CD8-positive, alpha-beta memory T cell (primary cell): Measurements from ENCODE around the gene EBLN2. TPM values are rescaled to one million over a fixed set of nuclear protein-coding genes. Genes with fewer than 3 reads are reported as not detected.

Experiments
- CTCF ChIA-PET: fragments of 350-600 bp; sonication (Branson Sonifier 250); formaldehyde crosslinking; loops from one replicate; lab custom pipeline; 2021; ENCODE audit warnings: antibody characterized with exemption; lab: Charles Lee
- POLR2A ChIA-PET: fragments of 350-600 bp; sonication (Branson Sonifier 250); formaldehyde crosslinking; loops from one replicate; lab custom pipeline; 2021; ENCODE audit warnings: antibody characterized with exemption; lab: Charles Lee
- DNase-seq, 5 donors: peaks; one replicate each; pipeline versions ENCODE4 v3.0.0 to v3.0.0-alpha.2; 2020 to 2022; ENCODE audit warnings: mixed read lengths in 1 of 5
- H3K27ac ChIP-seq: one replicate; pipeline ENCODE4 v1.7.0; 2013; ENCODE audit warnings: low read depth, mild to moderate bottlenecking, low read length, moderate library complexity
- H3K27me3 ChIP-seq: 2 replicates; pipeline ENCODE4 v1.7.0; 2013; ENCODE audit warnings: low read length, mild to moderate bottlenecking; ENCODE audit not compliant: insufficient read depth, poor library complexity, severe bottlenecking
- H3K36me3 ChIP-seq: 2 replicates; pipeline ENCODE4 v1.7.0; 2013; ENCODE audit warnings: mild to moderate bottlenecking, low read length, moderate library complexity; ENCODE audit not compliant: insufficient read depth
- H3K4me1 ChIP-seq: 2 replicates; pipeline ENCODE4 v1.7.0; 2013; ENCODE audit warnings: mild to moderate bottlenecking, low read length, moderate library complexity; ENCODE audit not compliant: insufficient read depth
- H3K4me3 ChIP-seq: 2 replicates; pipeline ENCODE4 v1.7.0; 2013; ENCODE audit warnings: mild to moderate bottlenecking, low read length
- H3K9me3 ChIP-seq: 2 replicates; pipeline ENCODE4 v1.7.0; 2013; ENCODE audit warnings: mild to moderate bottlenecking, low read length
- H3K27ac Mint-ChIP-seq, 8 donors: one replicate each; pipeline ENCODE4 v1.8.0; 2020 to 2021; ENCODE audit warnings: mixed read lengths in 8 of 8, mild to moderate bottlenecking in 6 of 8, inconsistent platforms in 3 of 8, moderate library complexity in 3 of 8
- H3K27me3 Mint-ChIP-seq, 2 donors: one replicate each; pipeline ENCODE4 v1.8.0; 2020 to 2021; ENCODE audit warnings: mixed read lengths in 2 of 2, mild to moderate bottlenecking in 1 of 2, moderate library complexity in 1 of 2
- H3K36me3 Mint-ChIP-seq, 3 donors: one replicate each; pipeline ENCODE4 v1.8.0; 2020 to 2021; ENCODE audit warnings: mixed read lengths in 3 of 3, inconsistent platforms in 1 of 3, mild to moderate bottlenecking in 1 of 3
- H3K4me1 Mint-ChIP-seq, 3 donors: one replicate each; pipeline ENCODE4 v1.8.0; 2020 to 2021; ENCODE audit warnings: mixed read lengths in 3 of 3, inconsistent platforms in 1 of 3, mild to moderate bottlenecking in 1 of 3
- H3K4me3 Mint-ChIP-seq, 7 donors: one replicate each; pipeline ENCODE4 v1.8.0; 2020 to 2021; ENCODE audit warnings: mixed read lengths in 7 of 7, mild to moderate bottlenecking in 6 of 7, moderate library complexity in 4 of 7, inconsistent platforms in 2 of 7
- H3K9me3 Mint-ChIP-seq, 5 donors: one replicate each; pipeline ENCODE4 v1.8.0; 2020 to 2022; ENCODE audit warnings: mixed read lengths in 5 of 5, mild to moderate bottlenecking in 3 of 5, moderate library complexity in 2 of 5, inconsistent platforms in 1 of 5
- polyA plus RNA-seq: library from polyadenylated mRNA; unstranded; fragments of 300-500 nt; fragmentation: Illumina TruSeq; gene quantifications from one replicate; pipeline ENCODE4 v1.2.3, GENCODE V29; 2021
- total RNA-seq, 2 experiments: library from RNA; stranded (reverse); gene quantifications; one replicate each; pipeline ENCODE4 v1.2.3, GENCODE V29; 2021

EBLN2 gene
- total and polyA plus RNA-seq, 3 experiments from 2014 or later = 0.76 to 4.7 (median 3.2) TPM

GRCh38 chr3:73073091-73073707 is 11.7 kb downstream of the EBLN2 start:
- H3K27ac ChIP-seq = no peak overlapping the region
- no peak for DNase-seq
- no peaks in the 10 kb centered on the region for H3K36me3 ChIP-seq
- Mint-ChIP-seq H3K36me3 (no peaks in the 10 kb centered on the region), H3K9me3 (no peaks in the 10 kb centered on the region), H3K4me3 (no peak overlapping the region), H3K4me1 (peaks cover 20 to 39% (median 30%) of the 10 kb centered on the region in 3 donors), H3K27me3 (no peaks in the 10 kb centered on the region), H3K27ac (peak overlapping the region in 1 of 8 donors; percentile 80)
- ChIA-PET POLR2A (no interaction called here), CTCF (interaction anchor here (1.5 kb wide), 1 partner anchor 12 kb away, joined by 5 read pairs; no protein-coding TSS in a partner anchor)
- no peak overlapping the region for H3K4me3 ChIP-seq
- H3K27me3 ChIP-seq = no peaks in the 10 kb centered on the region
- no peaks in the 10 kb centered on the region for H3K9me3 ChIP-seq
- no peaks in the 10 kb centered on the region for H3K4me1 ChIP-seq

- H3K4me3 Mint-ChIP-seq = no peak overlapping the region
- H3K4me1 Mint-ChIP-seq = peaks cover 20 to 39% (median 30%) of the 10 kb centered on the region in 3 donors
- ChIA-PET CTCF (no interaction called here), POLR2A (no interaction called here)
- H3K27ac Mint-ChIP-seq = peak overlapping the region in 1 of 8 donors; percentile 21
- Histone ChIP-seq H3K9me3 (no peaks in the 10 kb centered on the region), H3K27me3 (no peaks in the 10 kb centered on the region), H3K4me3 (no peak overlapping the region), H3K27ac (no peak overlapping the region), H3K4me1 (no peaks in the 10 kb centered on the region), H3K36me3 (no peaks in the 10 kb centered on the region)
- DNase-seq = no peak
- H3K27me3 Mint-ChIP-seq = no peaks in the 10 kb centered on the region
- no peaks in the 10 kb centered on the region for H3K9me3 Mint-ChIP-seq
- no peaks in the 10 kb centered on the region for H3K36me3 Mint-ChIP-seq
Observed at GRCh38 chr3:73074781-73075180, 13.3 kb downstream of the EBLN2 start.

GRCh38 chr3:73080216-73080966 is 18.9 kb downstream of the EBLN2 start:
- Mint-ChIP-seq H3K4me3 (no peak overlapping the region), H3K4me1 (no peaks in the 10 kb centered on the region), H3K9me3 (no peaks in the 10 kb centered on the region), H3K27me3 (no peaks in the 10 kb centered on the region), H3K27ac (no peak overlapping the region), H3K36me3 (no peaks in the 10 kb centered on the region)
- Histone ChIP-seq H3K9me3 (no peaks in the 10 kb centered on the region), H3K4me3 (no peak overlapping the region), H3K27ac (no peak overlapping the region), H3K36me3 (no peaks in the 10 kb centered on the region), H3K27me3 (no peaks in the 10 kb centered on the region), H3K4me1 (no peaks in the 10 kb centered on the region)
- CTCF ChIA-PET = no interaction called here
- POLR2A ChIA-PET = no interaction called here
- no peak for DNase-seq

DNA sequence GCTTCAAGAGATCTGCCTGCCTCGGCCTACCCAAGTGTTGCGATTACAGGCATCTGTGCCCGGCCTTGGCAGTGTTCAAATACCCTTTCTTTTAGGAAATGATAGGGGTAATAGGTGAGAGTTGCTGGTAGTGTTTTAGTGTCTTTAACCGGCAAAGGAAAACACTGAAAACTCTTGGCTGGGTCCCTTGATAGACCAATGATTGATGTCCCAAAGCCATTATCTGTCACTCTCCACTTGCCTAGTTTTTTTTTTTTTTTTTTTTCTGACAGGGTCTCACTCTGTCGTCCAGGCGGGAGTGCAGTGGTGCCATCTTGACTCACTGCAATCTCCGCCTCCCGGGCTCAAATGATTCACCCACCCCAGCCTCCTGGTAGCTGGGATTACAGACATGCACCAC is 19.7 kb downstream of the EBLN2 start:
- Histone ChIP-seq H3K27me3 (no peaks in the 10 kb centered on the region), H3K4me1 (peaks cover 5% of the 10 kb centered on the region), H3K27ac (no peak overlapping the region), H3K9me3 (no peaks in the 10 kb centered on the region), H3K4me3 (no peak overlapping the region), H3K36me3 (no peaks in the 10 kb centered on the region)
- no peak for DNase-seq
- Mint-ChIP-seq H3K27me3 (no peaks in the 10 kb centered on the region), H3K9me3 (no peaks in the 10 kb centered on the region), H3K4me1 (peaks cover 3 to 4% (median 4%) of the 10 kb centered on the region in 3 donors), H3K36me3 (no peaks in the 10 kb centered on the region), H3K27ac (no peak overlapping the region), H3K4me3 (no peak overlapping the region)
- ChIA-PET POLR2A (no interaction called here), CTCF (no interaction called here)

DNA sequence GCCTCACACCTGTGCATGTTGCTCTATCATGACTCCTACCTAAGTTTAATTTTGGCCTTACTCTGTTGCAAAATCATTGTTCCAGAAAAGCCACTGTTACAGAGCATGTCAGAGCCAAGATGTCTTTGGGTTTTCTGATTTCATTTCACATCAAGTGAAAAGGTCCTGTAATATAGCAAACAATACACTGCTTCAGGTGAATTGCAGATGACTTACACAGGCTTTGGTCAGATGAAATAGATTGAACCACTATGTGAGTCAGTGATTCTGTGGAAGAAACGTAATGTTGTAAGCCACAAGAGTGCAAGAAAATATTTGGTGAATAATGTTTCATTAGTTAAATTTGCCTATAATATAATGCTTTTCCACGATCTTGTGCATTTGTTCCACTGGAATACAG is 22.7 kb downstream of the EBLN2 start:
- H3K27me3 Mint-ChIP-seq = peaks cover 0 to 4% of the 10 kb centered on the region in 2 donors
- peaks cover 5% of the 10 kb centered on the region for H3K4me1 ChIP-seq
- no peak overlapping the region for H3K4me3 ChIP-seq
- H3K36me3 Mint-ChIP-seq = no peaks in the 10 kb centered on the region
- ChIA-PET POLR2A (no interaction called here), CTCF (interaction anchor here (1.5 kb wide), 1 partner anchor 15 kb away, joined by 3 read pairs; no protein-coding TSS in a partner anchor)
- no peak overlapping the region for H3K27ac ChIP-seq
- H3K36me3 ChIP-seq = no peaks in the 10 kb centered on the region
- H3K9me3 ChIP-seq = no peaks in the 10 kb centered on the region
- H3K27me3 ChIP-seq = no peaks in the 10 kb centered on the region
- no peak for DNase-seq
- no peaks in the 10 kb centered on the region for H3K9me3 Mint-ChIP-seq
- peaks cover 7 to 9% (median 9%) of the 10 kb centered on the region in 3 donors for H3K4me1 Mint-ChIP-seq
- H3K27ac Mint-ChIP-seq = no peak overlapping the region
- H3K4me3 Mint-ChIP-seq = no peak overlapping the region

DNA sequence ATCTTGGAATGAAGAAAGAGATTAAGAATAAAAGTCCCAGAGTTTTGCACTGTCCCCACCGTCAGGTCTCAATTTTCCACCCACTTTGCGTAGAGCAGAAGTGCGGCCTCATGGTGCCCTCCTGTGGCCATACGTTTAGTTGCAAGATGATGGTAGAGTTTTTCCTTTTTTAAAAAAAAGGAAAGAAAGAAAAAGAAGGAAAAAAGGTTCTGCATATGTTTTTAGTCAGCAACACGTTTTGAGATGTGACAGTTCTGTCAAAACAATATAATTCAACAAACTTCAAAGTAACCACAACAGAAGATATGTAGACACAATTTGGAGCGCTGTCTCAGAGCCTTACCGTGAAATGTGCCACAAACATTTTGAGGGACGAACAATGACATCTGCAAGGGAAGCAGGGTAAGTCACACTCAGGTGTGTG is 24.6 kb downstream of the EBLN2 start:
- H3K9me3 ChIP-seq = no peaks in the 10 kb centered on the region
- peak; percentile 16 to 58 (median 32) for DNase-seq
- ChIA-PET CTCF (interaction anchor here (0.7 to 2.5 kb wide), 11 partner anchors 10 to 159 kb away, joined by 3 to 23 read pairs (median 3); no protein-coding TSS in a partner anchor), POLR2A (no interaction called here)
- no peak overlapping the region for H3K27ac Mint-ChIP-seq
- H3K4me3 Mint-ChIP-seq = peak overlapping the region in 5 of 7 donors; percentile 32 to 61 (median 43)
- H3K36me3 ChIP-seq = no peaks in the 10 kb centered on the region
- H3K9me3 Mint-ChIP-seq = no peaks in the 10 kb centered on the region
- H3K27me3 ChIP-seq = no peaks in the 10 kb centered on the region
- peaks cover 7 to 9% (median 9%) of the 10 kb centered on the region in 3 donors for H3K4me1 Mint-ChIP-seq
- H3K36me3 Mint-ChIP-seq = no peaks in the 10 kb centered on the region
- H3K4me1 ChIP-seq = peaks cover 5% of the 10 kb centered on the region
- H3K4me3 ChIP-seq = no peak overlapping the region
- no peak overlapping the region for H3K27ac ChIP-seq
- H3K27me3 Mint-ChIP-seq = peaks cover 5% of the 10 kb centered on the region in 2 donors

DNA sequence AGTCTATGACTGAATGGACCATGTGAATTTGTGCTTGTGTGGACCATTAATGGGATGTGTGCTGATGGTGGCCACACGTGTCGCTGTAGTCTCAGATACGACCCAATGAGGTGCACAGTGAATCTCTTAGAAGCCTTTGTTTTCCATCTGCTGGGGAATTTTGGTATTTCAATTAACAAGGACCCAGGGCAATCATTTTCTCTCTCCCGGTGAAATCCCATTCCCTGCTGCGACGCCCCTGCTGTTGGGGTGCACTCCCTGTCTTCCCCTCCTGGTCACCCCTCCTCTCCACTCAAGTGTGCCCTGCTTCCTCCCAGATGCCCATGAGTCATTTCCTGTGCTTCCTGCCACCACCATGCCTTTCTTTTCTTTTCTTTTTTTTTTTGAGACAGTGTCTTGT is 32.7 kb downstream of the EBLN2 start:
- Histone ChIP-seq H3K4me1 (no peaks in the 10 kb centered on the region), H3K4me3 (no peak overlapping the region), H3K36me3 (no peaks in the 10 kb centered on the region), H3K27me3 (no peaks in the 10 kb centered on the region), H3K9me3 (no peaks in the 10 kb centered on the region), H3K27ac (no peak overlapping the region)
- Mint-ChIP-seq H3K27me3 (peaks cover 5 to 24% of the 10 kb centered on the region in 2 donors), H3K27ac (peak overlapping the region in 1 of 8 donors; percentile 20), H3K4me3 (no peak overlapping the region), H3K9me3 (no peaks in the 10 kb centered on the region), H3K4me1 (peaks cover 0 to 3% (median 0%) of the 10 kb centered on the region in 3 donors), H3K36me3 (no peaks in the 10 kb centered on the region)
- CTCF ChIA-PET = no interaction called here
- POLR2A ChIA-PET = no interaction called here
- no peak for DNase-seq

DNA sequence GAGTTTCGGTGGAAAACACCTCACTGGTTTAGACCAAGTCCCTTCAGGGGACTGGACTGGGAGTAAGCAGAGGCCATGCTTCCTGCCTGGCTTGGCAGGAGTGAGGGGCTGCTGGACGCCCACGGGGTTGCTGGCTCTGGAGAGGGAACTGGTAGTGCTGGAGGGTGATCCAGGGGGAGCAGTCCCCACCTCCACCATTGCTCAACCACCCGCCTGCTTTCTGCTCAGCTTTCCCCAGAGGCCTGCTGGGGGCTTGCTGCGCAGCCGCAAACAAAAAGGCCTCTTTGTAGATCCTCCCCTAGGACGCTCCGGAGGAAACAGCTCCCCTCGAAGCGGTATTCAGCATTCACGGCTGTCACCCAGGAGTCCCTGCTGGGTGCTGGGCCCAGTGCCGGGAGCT is 33.5 kb downstream of the EBLN2 start:
- Histone ChIP-seq H3K4me3 (no peak overlapping the region), H3K27me3 (no peaks in the 10 kb centered on the region), H3K4me1 (no peaks in the 10 kb centered on the region), H3K9me3 (no peaks in the 10 kb centered on the region), H3K36me3 (no peaks in the 10 kb centered on the region), H3K27ac (no peak overlapping the region)
- no peak for DNase-seq
- Mint-ChIP-seq H3K36me3 (no peaks in the 10 kb centered on the region), H3K4me1 (peaks cover 0 to 3% (median 0%) of the 10 kb centered on the region in 3 donors), H3K4me3 (no peak overlapping the region), H3K9me3 (no peaks in the 10 kb centered on the region), H3K27me3 (peaks cover 5 to 22% of the 10 kb centered on the region in 2 donors), H3K27ac (no peak overlapping the region)
- CTCF ChIA-PET = no interaction called here
- POLR2A ChIA-PET = interaction anchor here (0.6 kb wide), 1 partner anchor 74 kb away, joined by 4 read pairs; no protein-coding TSS in a partner anchor
